NCI-H2081 treated with DMSO at 0.1 percent for 48 hours (cell line): Measurements from ENCODE around the gene RTP2.

Experiments
- DNase-seq: peaks from one replicate; lab custom pipeline; 2025; lab: John Stamatoyannopoulos, UW

RTP2 gene

GRCh38 chr3:187702507-187703033 is at the start of gene RTP2:
Gene RTP2 (minus strand): TSS chr3:187702557. CDS start chr3:187702128, 429 bp downstream.
- no peak for DNase-seq

GRCh38 chr3:187750513-187751123 is 48.3 kb upstream of the RTP2 start:
- no peak for DNase-seq

GRCh38 chr3:187750006-187750512 is 47.7 kb upstream of the RTP2 start:
- DNase-seq, result no peak

GRCh38 chr3:187748050-187748481 is 45.7 kb upstream of the RTP2 start:
- peak; percentile 60 for DNase-seq

- no peak for DNase-seq
Observed at GRCh38 chr3:187747506-187747905, 45.1 kb upstream of the RTP2 start.

GRCh38 chr3:187746442-187747281 is 44.3 kb upstream of the RTP2 start:
- no peak for DNase-seq

GRCh38 chr3:187746059-187746441 is 43.7 kb upstream of the RTP2 start:
- DNase-seq, result no peak

- peak; percentile 73 for DNase-seq
Observed at GRCh38 chr3:187745201-187746058, 43.1 kb upstream of the RTP2 start, which contains the start of gene BCL6. Gene BCL6 (minus strand): TSS chr3:187745468. CDS start chr3:187733693, 11,775 bp downstream.

- no peak for DNase-seq
Observed at GRCh38 chr3:187744169-187745151, 42.1 kb upstream of the RTP2 start.

- no peak for DNase-seq
Observed at GRCh38 chr3:187743195-187744141, 41.1 kb upstream of the RTP2 start.

GRCh38 chr3:187742351-187743171 is 40.2 kb upstream of the RTP2 start:
- DNase-seq, result no peak

- peak; percentile 37 for DNase-seq
Observed at GRCh38 chr3:187741403-187742350, 39.3 kb upstream of the RTP2 start.

GRCh38 chr3:187740421-187741399 is 38.4 kb upstream of the RTP2 start:
- DNase-seq, result no peak

GRCh38 chr3:187739561-187740332 is 37.4 kb upstream of the RTP2 start:
- no peak for DNase-seq

GRCh38 chr3:187739094-187739560 is 36.8 kb upstream of the RTP2 start:
- no peak for DNase-seq
